ENCODE measurements around the gene ADD1.

The ADD1 gene

GRCh38 chr4:2842687-2843262 is 869 bp upstream of the ADD1 start:
- H3K27me3 Mint-ChIP-seq = no peaks in the 10 kb centered on the region
- DNase-seq (no peak), ATAC-seq (replicated peaks) (no peak)
- peak overlapping the region; percentile 86 to 88 for H3K4me3 Mint-ChIP-seq
- H3K4me1 Mint-ChIP-seq (ENCODE audit: low read depth in 2 of 2) = peaks cover 47 to 52% of the 10 kb centered on the region in 2 donors
- H3K36me3 Mint-ChIP-seq (ENCODE audit: insufficient read depth) = peaks cover 34% of the 10 kb centered on the region
- peaks cover 0 to 8% of the 10 kb centered on the region in 2 donors for H3K9me3 Mint-ChIP-seq
- H3K27ac Mint-ChIP-seq = peak overlapping the region; percentile 77 to 90

- peaks cover 42 to 50% of the 10 kb centered on the region in 2 donors for H3K4me1 Mint-ChIP-seq (ENCODE audit: low read depth in 2 of 2)
Observed at GRCh38 chr4:2843941-2844584, 419 bp downstream of the ADD1 start.

GRCh38 chr4:2846172-2846571 is 2.5 kb downstream of the ADD1 start:
- Mint-ChIP-seq H3K36me3 (ENCODE audit: insufficient read depth) (peaks cover 24% of the 10 kb centered on the region), H3K4me3 (peak overlapping the region; percentile 86 to 88), H3K27ac (peak overlapping the region; percentile 77 to 90), H3K4me1 (ENCODE audit: low read depth in 2 of 2) (peaks cover 54 to 57% of the 10 kb centered on the region in 2 donors), H3K9me3 (peaks cover 0 to 1% of the 10 kb centered on the region in 2 donors), H3K27me3 (no peaks in the 10 kb centered on the region)
- no peak for DNase-seq
- no peak for ATAC-seq (replicated peaks)

More at GRCh38 chr4:2843941-2844584, 419 bp downstream of the ADD1 start:
- no peak for ATAC-seq (replicated peaks)
- Mint-ChIP-seq H3K27me3 (no peaks in the 10 kb centered on the region), H3K9me3 (peaks cover 0 to 8% of the 10 kb centered on the region in 2 donors), H3K4me3 (peak overlapping the region; percentile 86 to 88), H3K36me3 (ENCODE audit: insufficient read depth) (peaks cover 28% of the 10 kb centered on the region), H3K27ac (peak overlapping the region; percentile 77 to 90)
- no peak for DNase-seq

- H3K27ac Mint-ChIP-seq = peak overlapping the region; percentile 66 to 75
- H3K4me3 Mint-ChIP-seq = peak overlapping the region in 1 of 2 donors; percentile 45
- DNase-seq (no peak), ATAC-seq (replicated peaks) (no peak)
- peaks cover 25% of the 10 kb centered on the region for H3K36me3 Mint-ChIP-seq (ENCODE audit: insufficient read depth)
- no peaks in the 10 kb centered on the region for H3K9me3 Mint-ChIP-seq
- H3K27me3 Mint-ChIP-seq = no peaks in the 10 kb centered on the region
- H3K4me1 Mint-ChIP-seq (ENCODE audit: low read depth in 2 of 2) = peaks cover 61 to 65% of the 10 kb centered on the region in 2 donors
Observed at GRCh38 chr4:2847302-2847871, 3.7 kb downstream of the ADD1 start.

- H3K9me3 Mint-ChIP-seq = no peaks in the 10 kb centered on the region
- H3K4me1 Mint-ChIP-seq (ENCODE audit: low read depth in 2 of 2) = peaks cover 56 to 62% of the 10 kb centered on the region in 2 donors
- DNase-seq (no peak), ATAC-seq (replicated peaks) (no peak)
- H3K27me3 Mint-ChIP-seq = no peaks in the 10 kb centered on the region
- H3K36me3 Mint-ChIP-seq (ENCODE audit: insufficient read depth) = peaks cover 23% of the 10 kb centered on the region
- H3K4me3 Mint-ChIP-seq = peak overlapping the region in 1 of 2 donors; percentile 1
- H3K27ac Mint-ChIP-seq = no peak overlapping the region
Observed at GRCh38 chr4:2848449-2848848, 4.8 kb downstream of the ADD1 start.

- ATAC-seq (replicated peaks) = no peak
- H3K36me3 Mint-ChIP-seq (ENCODE audit: insufficient read depth) = peaks cover 24% of the 10 kb centered on the region
- H3K4me1 Mint-ChIP-seq (ENCODE audit: low read depth in 2 of 2) = peaks cover 62 to 67% of the 10 kb centered on the region in 2 donors
- H3K4me3 Mint-ChIP-seq = peak overlapping the region in 1 of 2 donors; percentile 2
- no peaks in the 10 kb centered on the region for H3K9me3 Mint-ChIP-seq
- DNase-seq = no peak
- no peaks in the 10 kb centered on the region for H3K27me3 Mint-ChIP-seq
- H3K27ac Mint-ChIP-seq = peak overlapping the region; percentile 62 to 66
Observed at GRCh38 chr4:2849267-2850152, 5.9 kb downstream of the ADD1 start.

- H3K4me3 Mint-ChIP-seq = peak overlapping the region; percentile 59 to 64
- ATAC-seq (replicated peaks) = peak; percentile 51
- no peaks in the 10 kb centered on the region for H3K9me3 Mint-ChIP-seq
Observed at GRCh38 chr4:2850966-2851798, 7.5 kb downstream of the ADD1 start.

GRCh38 chr4:2852481-2852921 is 8.9 kb downstream of the ADD1 start:
- Mint-ChIP-seq H3K27me3 (no peaks in the 10 kb centered on the region), H3K27ac (peak overlapping the region; percentile 62 to 83), H3K9me3 (no peaks in the 10 kb centered on the region), H3K4me1 (ENCODE audit: low read depth in 2 of 2) (peaks cover 61 to 71% of the 10 kb centered on the region in 2 donors), H3K36me3 (ENCODE audit: insufficient read depth) (peaks cover 27% of the 10 kb centered on the region), H3K4me3 (peak overlapping the region; percentile 59 to 64)
- peak; percentile 46 for ATAC-seq (replicated peaks)
- DNase-seq = no peak

More at GRCh38 chr4:2850966-2851798, 7.5 kb downstream of the ADD1 start:
- peak overlapping the region; percentile 62 to 83 for H3K27ac Mint-ChIP-seq
- no peak for DNase-seq
- H3K36me3 Mint-ChIP-seq (ENCODE audit: insufficient read depth) = peaks cover 31% of the 10 kb centered on the region
- H3K4me1 Mint-ChIP-seq (ENCODE audit: low read depth in 2 of 2) = peaks cover 60 to 70% of the 10 kb centered on the region in 2 donors
- H3K27me3 Mint-ChIP-seq = no peaks in the 10 kb centered on the region

- DNase-seq (no peak), ATAC-seq (replicated peaks) (no peak)
- Mint-ChIP-seq H3K4me1 (ENCODE audit: low read depth in 2 of 2) (peaks cover 50 to 76% of the 10 kb centered on the region in 2 donors), H3K4me3 (no peak overlapping the region), H3K9me3 (no peaks in the 10 kb centered on the region), H3K36me3 (ENCODE audit: insufficient read depth) (peaks cover 27% of the 10 kb centered on the region), H3K27me3 (no peaks in the 10 kb centered on the region), H3K27ac (peak overlapping the region; percentile 41 to 52)
Observed at GRCh38 chr4:2855584-2855983, 11.9 kb downstream of the ADD1 start.

GRCh38 chr4:2856266-2856665 is 12.6 kb downstream of the ADD1 start:
- Mint-ChIP-seq H3K9me3 (no peaks in the 10 kb centered on the region), H3K27me3 (no peaks in the 10 kb centered on the region), H3K36me3 (ENCODE audit: insufficient read depth) (peaks cover 30% of the 10 kb centered on the region), H3K4me3 (no peak overlapping the region), H3K27ac (peak overlapping the region; percentile 51 to 52), H3K4me1 (ENCODE audit: low read depth in 2 of 2) (peaks cover 50 to 76% of the 10 kb centered on the region in 2 donors)
- ATAC-seq (replicated peaks) (no peak), DNase-seq (no peak)

- H3K27ac Mint-ChIP-seq = peak overlapping the region; percentile 60 to 80
- H3K4me3 Mint-ChIP-seq = no peak overlapping the region
- DNase-seq = no peak
- no peaks in the 10 kb centered on the region for H3K27me3 Mint-ChIP-seq
- H3K36me3 Mint-ChIP-seq (ENCODE audit: insufficient read depth) = peaks cover 28% of the 10 kb centered on the region
- H3K9me3 Mint-ChIP-seq = no peaks in the 10 kb centered on the region
- ATAC-seq (replicated peaks) = no peak
- peaks cover 50 to 74% of the 10 kb centered on the region in 2 donors for H3K4me1 Mint-ChIP-seq (ENCODE audit: low read depth in 2 of 2)
Observed at GRCh38 chr4:2857349-2857927, 13.8 kb downstream of the ADD1 start.
